Gastrocnemius medialis (tissue), 4 donors: ENCODE data around the gene MSANTD1.

ENCODE experiments used
- POLR2A ChIP-seq, 2 donors: fragments of 450-650 bp; IDR thresholded peaks; one replicate each; pipeline ENCODE4 v1.6.1; 2017; ENCODE audit warnings: antibody characterized with exemption in 2 of 2, mild to moderate bottlenecking in 2 of 2, moderate library complexity in 2 of 2
- TF ChIP-seq, protein P1 (sequence below), 5 experiments: fragments of 450-650 bp in 3 of 5; fragments of 200-600 bp in 2 of 5; sonication (generic) in 2 of 5; IDR thresholded peaks in 4 of 5; conservative IDR thresholded peaks in 1 of 5; 1 replicate in 4 of 5; 2 replicates in 1 of 5; pipeline ENCODE4 v1.5.1; 2016 to 2019; ENCODE audit warnings: antibody characterized with exemption in 5 of 5, mild to moderate bottlenecking in 3 of 5, moderate library complexity in 3 of 5

DNA sequence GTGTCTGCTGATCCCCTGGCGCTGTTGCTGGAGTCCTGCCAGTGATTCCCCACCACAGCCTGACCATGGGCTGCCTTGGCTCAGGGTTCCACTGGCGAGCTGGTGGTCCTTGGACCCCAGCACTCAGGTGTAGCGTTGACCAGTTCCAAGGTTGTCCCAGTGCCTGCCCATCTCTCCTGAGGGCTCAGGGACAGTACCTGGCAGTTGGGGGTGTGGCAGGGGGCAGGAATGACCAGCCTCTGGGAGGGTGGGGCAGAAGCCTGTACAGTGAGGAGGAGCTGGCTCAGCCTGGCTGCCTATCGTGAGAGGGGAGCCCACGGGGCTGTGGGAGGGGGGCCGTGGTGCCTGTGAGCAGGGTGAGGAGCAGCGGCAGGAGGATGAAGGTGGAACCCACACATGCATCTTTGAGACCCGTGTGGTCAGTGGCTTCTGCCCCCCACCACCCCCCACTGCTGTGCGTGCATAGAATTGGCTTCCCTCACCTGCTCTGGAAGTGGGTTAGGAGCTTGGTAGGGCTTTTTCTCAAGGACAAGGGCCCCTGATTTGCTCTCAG lies 12.6 kb upstream of the MSANTD1 start:
- TF ChIP-seq, protein P1, sequence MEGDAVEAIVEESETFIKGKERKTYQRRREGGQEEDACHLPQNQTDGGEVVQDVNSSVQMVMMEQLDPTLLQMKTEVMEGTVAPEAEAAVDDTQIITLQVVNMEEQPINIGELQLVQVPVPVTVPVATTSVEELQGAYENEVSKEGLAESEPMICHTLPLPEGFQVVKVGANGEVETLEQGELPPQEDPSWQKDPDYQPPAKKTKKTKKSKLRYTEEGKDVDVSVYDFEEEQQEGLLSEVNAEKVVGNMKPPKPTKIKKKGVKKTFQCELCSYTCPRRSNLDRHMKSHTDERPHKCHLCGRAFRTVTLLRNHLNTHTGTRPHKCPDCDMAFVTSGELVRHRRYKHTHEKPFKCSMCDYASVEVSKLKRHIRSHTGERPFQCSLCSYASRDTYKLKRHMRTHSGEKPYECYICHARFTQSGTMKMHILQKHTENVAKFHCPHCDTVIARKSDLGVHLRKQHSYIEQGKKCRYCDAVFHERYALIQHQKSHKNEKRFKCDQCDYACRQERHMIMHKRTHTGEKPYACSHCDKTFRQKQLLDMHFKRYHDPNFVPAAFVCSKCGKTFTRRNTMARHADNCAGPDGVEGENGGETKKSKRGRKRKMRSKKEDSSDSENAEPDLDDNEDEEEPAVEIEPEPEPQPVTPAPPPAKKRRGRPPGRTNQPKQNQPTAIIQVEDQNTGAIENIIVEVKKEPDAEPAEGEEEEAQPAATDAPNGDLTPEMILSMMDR (IDR thresholded peaks at IDR 0.05 in 4 of 5, conservative IDR thresholded peaks at IDR 0.05 in 1 of 5): no peak
- TF ChIP-seq POLR2A (IDR thresholded peaks at IDR 0.05): no peak
